Measurements from ENCODE around the gene USP11. TPM values are rescaled to one million over a fixed set of nuclear protein-coding genes. Genes with fewer than 3 reads are reported as not detected.

Gene USP11
- total RNA-seq = 10 to 100 TPM; 42.0 to 60.8 TPM
- long read RNA-seq, transcript USP11-204 (21 exons, 3,515 nt) = major isoform, 40 of 67 reads
- long read RNA-seq, partial matches to known transcripts = 14 of 67 reads
- long read RNA-seq, other reads (novel, unspliced or antisense) = 13 of 67 reads

GRCh38 chrX:47232803-47233332 lies at the start of gene USP11:
Gene USP11, plus strand, starts transcription at chrX:47233009. Its CDS starts 35 bp downstream, at chrX:47233044.
- ATAC-seq = peak; percentile 44 to 67
- DNase-seq = peak; percentile 47
- intact Hi-C loops (cut with DNase I) = no loop called here

GRCh38 chrX:47184486-47184885 lies 48.3 kb upstream of the USP11 start:
- ATAC-seq (no peak), DNase-seq (peak; percentile 10)
- intact Hi-C loops (cut with DNase I) = loop anchor here in 1 of 2 donors (10.0 kb wide), 1 partner anchor 630 kb away; no protein-coding TSS in a partner anchor

GRCh38 chrX:47185241-47185640 lies 47.6 kb upstream of the USP11 start:
- ATAC-seq (no peak), DNase-seq (peak; percentile 11)
- intact Hi-C loops (cut with DNase I) = loop anchor here in 1 of 2 donors (10.0 kb wide), 1 partner anchor 630 kb away; no protein-coding TSS in a partner anchor

DNA sequence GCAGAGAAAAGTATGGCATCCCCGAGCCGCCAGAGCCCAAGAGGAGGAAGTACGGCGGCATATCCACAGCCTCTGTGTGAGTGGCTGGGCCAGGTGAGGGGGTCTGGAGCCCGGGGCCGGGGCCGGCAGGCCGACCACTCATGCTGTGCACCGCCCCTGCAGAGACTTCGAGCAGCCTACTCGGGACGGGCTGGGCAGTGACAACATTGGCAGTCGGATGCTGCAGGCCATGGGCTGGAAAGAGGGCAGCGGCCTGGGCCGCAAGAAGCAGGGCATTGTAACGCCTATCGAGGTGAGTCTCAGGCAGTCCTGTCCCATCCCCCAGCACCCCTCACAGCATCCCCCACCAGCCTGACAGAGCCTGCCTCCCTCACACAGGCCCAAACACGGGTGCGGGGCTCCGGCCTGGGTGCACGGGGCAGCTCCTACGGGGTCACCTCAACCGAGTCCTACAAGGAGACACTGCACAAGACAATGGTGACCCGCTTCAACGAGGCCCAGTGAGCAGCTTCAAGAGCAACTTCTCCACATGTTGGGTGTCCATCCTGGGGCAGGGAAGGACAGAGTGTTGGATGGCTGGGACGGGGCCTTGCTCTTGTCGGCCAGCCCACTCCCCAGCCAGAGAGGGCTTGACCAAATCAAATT lies 46.6 kb upstream of the USP11 start:
- intact Hi-C loops (cut with DNase I) = loop anchor here in 1 of 2 donors (10.0 kb wide), 1 partner anchor 629 kb away; no protein-coding TSS in a partner anchor
- DNase-seq (peak; percentile 18), ATAC-seq (no peak)

GRCh38 chrX:47187106-47187677 lies 45.6 kb upstream of the USP11 start:
- DNase-seq (peak; percentile 7), ATAC-seq (no peak)
- intact Hi-C loops (cut with DNase I) = loop anchor here in 1 of 2 donors (10.0 kb wide), 1 partner anchor 628 kb away; no protein-coding TSS in a partner anchor

GRCh38 chrX:47189906-47190305 lies 42.9 kb upstream of the USP11 start:
- ATAC-seq (no peak), DNase-seq (peak; percentile 20)
- intact Hi-C loops (cut with DNase I) = loop anchor here (5.0 to 10.0 kb wide), 5 partner anchors 195 to 625 kb away; no protein-coding TSS in a partner anchor

- DNase-seq = peak; percentile 88
- intact Hi-C loops (cut with DNase I) = loop anchor here (5.0 to 10.0 kb wide), 4 partner anchors 194 to 454 kb away; no protein-coding TSS in a partner anchor
- peak; percentile 82 to 91 for ATAC-seq
These were observed 42.2 kb upstream of the USP11 start for GRCh38 chrX:47190445-47191269.

DNA sequence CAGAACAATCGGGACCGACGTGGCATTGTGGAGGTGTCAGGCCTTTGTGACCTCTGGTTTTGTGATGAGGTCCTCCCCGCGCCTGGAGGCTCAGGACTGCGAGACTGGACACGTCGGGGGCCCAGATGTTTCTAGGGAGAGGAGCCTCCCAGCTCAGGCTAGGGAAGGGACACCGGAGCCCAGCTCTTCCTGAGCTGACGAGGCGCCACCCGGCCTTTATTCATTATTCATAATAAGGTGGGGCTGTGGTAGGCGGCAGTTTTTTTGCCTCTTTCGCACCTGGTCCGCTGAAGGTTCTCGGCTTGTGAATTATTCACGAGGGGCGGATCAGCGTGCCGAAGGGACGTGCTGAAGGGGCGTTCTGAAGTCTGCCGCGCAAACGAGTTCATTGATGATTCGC lies 41.5 kb upstream of the USP11 start:
- intact Hi-C loops (cut with DNase I) = loop anchor here (5.0 to 10.0 kb wide), 4 partner anchors 193 to 453 kb away; no protein-coding TSS in a partner anchor
- DNase-seq (peak; percentile 24), ATAC-seq (peak in 1 of 2 donors; percentile 7)

GRCh38 chrX:47191806-47192401 lies 40.9 kb upstream of the USP11 start:
- DNase-seq = peak; percentile 4
- intact Hi-C loops (cut with DNase I) = loop anchor here (2.0 to 10.0 kb wide), 5 partner anchors 193 to 453 kb away; no protein-coding TSS in a partner anchor
- no peak for ATAC-seq

GRCh38 chrX:47193475-47194193 lies 39.2 kb upstream of the USP11 start, which contains the start of gene UBA1:
Gene UBA1, plus strand, starts transcription at chrX:47193829. Its CDS starts 4,974 bp downstream, at chrX:47198803.
- ATAC-seq (peak; percentile 89 to 96), DNase-seq (peak; percentile 97)
- intact Hi-C loops (cut with DNase I) = loop anchor here (2.0 to 10.0 kb wide), 5 partner anchors 191 to 451 kb away; no protein-coding TSS in a partner anchor

DNA sequence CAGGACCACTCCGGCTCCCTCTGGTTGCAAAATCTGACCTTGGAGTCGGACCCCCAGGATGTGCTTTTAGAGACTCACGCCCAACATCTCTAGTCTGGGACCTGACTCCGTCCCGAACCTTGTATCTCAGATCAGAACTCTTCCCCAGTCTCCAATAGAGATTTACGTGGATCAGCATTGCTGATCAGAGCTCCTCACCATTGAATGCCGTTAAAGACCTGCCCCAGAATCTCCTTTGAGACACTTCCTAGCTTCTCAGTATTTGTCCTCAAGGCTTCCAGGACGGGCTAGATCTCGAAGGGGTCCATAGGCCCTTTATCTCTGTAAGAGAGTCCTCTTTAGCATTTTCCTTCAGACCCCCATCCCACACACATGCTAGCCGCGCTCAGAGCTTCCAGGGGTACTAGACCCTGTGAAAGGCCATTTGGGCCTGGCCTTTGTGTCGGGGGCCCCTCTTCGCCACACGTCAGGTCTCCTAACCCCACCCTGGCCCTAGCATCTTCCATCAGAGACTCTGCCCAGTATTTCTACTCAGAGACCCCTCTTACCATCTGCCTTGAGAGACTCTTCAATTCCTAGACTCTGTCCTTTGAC lies 38.5 kb upstream of the USP11 start:
- ATAC-seq (peak in 1 of 2 donors; percentile 1), DNase-seq (peak; percentile 12)
- intact Hi-C loops (cut with DNase I) = loop anchor here (5.0 to 10.0 kb wide), 4 partner anchors 191 to 451 kb away; no protein-coding TSS in a partner anchor

DNA sequence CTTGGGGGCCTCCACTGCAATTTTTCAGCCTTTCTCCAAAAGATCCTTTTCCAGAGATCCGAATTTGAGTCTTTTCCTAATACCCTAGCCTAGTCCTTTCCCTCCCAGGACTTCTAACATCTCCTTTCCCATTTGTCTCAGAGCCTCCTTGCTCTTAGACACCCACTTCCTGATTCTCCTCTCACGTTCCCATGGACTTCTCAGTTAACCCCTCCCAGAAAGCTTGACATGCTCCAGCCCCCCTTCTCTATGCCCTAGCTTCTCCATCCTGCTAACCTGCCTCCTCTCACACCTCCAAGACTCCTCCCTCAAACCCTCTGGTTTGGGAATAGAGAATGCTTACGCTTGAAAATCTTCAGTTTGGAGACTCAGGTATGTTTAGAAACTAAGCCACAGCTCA lies 36.7 kb upstream of the USP11 start:
- ATAC-seq (no peak), DNase-seq (no peak)
- intact Hi-C loops (cut with DNase I) = loop anchor here (10.0 kb wide), 3 partner anchors 189 to 449 kb away; no protein-coding TSS in a partner anchor

DNA sequence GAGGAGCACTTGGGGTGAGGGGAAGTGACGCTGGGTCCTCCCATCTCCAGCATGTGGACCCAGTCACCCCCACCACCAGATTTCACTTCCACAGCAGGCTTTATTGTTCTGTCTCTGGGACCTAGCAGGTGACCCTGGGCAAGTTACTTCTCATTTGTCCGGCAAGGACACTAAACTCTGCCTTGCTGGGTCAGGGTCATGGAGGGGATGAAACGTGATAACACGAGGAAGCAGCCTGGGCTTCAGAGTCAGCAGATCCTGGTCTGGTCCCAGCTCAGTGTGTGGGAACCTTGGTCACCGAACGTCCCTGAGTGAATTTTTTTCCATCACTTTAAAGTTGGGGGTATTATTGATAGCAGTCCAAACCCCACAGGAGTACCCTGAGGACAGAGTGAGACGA lies 35.3 kb upstream of the USP11 start:
- intact Hi-C loops (cut with DNase I) = loop anchor here (10.0 kb wide), 3 partner anchors 187 to 447 kb away; no protein-coding TSS in a partner anchor
- ATAC-seq (no peak), DNase-seq (no peak)

- ATAC-seq (no peak), DNase-seq (no peak)
- intact Hi-C loops (cut with DNase I) = loop anchor here (10.0 kb wide), 3 partner anchors 187 to 447 kb away; no protein-coding TSS in a partner anchor
These were observed 34.7 kb upstream of the USP11 start for GRCh38 chrX:47198026-47198686.

DNA sequence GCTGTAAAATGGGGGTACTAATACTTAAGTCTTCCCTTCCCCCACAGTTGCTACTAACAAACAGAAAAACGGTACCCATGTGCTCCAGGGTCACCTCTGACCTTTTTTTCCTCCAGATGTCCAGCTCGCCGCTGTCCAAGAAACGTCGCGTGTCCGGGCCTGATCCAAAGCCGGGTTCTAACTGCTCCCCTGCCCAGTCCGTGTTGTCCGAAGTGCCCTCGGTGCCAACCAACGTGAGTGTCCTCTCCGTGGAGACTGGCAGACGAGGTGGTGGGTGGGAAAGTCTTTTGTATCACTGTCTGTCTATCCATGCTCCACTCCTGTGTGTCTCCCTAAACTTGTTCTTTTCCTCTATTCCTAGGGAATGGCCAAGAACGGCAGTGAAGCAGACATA lies 34.1 kb upstream of the USP11 start:
- no peak for DNase-seq
- intact Hi-C loops (cut with DNase I) = loop anchor here (10.0 kb wide), 3 partner anchors 186 to 446 kb away; no protein-coding TSS in a partner anchor
- no peak for ATAC-seq

DNA sequence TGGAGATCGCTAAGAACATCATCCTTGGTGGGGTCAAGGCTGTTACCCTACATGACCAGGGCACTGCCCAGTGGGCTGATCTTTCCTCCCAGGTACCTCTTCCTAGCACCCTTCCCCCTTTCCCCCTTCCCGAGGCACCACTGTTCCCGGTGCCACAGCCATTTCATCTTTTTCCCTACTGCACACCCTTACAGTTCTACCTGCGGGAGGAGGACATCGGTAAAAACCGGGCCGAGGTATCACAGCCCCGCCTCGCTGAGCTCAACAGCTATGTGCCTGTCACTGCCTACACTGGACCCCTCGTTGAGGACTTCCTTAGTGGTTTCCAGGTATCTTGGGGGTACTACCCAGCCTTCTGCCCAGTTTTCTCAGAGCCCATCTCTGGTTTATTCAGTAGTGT lies 33.5 kb upstream of the USP11 start:
- DNase-seq = no peak
- intact Hi-C loops (cut with DNase I) = loop anchor here (10.0 kb wide), 3 partner anchors 186 to 446 kb away; no protein-coding TSS in a partner anchor

More for the DNA sequence above, 33.5 kb upstream of the USP11 start:
- no peak for ATAC-seq
